Loucy (cell line): ENCODE data around the gene NXPH1.

ENCODE experiments used
- CTCF ChIP-seq: fragments of 200-600 bp; sonication (generic); conservative IDR thresholded peaks from 2 replicates; pipeline ENCODE4 v1.5.1; 2014; ENCODE audit warnings: mild to moderate bottlenecking, antibody characterized with exemption, low read length
- EZH2phosphoT487 ChIP-seq: fragments of 200-600 bp; IDR thresholded peaks from 2 replicates; pipeline ENCODE4 v1.6.1; 2018; ENCODE audit warnings: antibody characterized with exemption, mild to moderate bottlenecking, moderate library complexity, borderline replicate concordance

- TF ChIP-seq CTCF (no peak), EZH2phosphoT487 (no peak)
These were observed 196.1 kb downstream of the NXPH1 start for GRCh38 chr7:8629504-8629903.
